ENCODE measurements around the gene HPX.
"Not testable (repeated sequence)": the region's sequence is repeated elsewhere in the genome, so short reads cannot be mapped to it uniquely, and the experiment has no call there.

Gene HPX

GRCh38 chr11:6414874-6415328 lies 25.9 kb downstream of the HPX start:
- DNase-seq (ENCODE audit: low read depth), result no peak

GRCh38 chr11:6413791-6414201 lies 27.0 kb downstream of the HPX start:
- DNase-seq (ENCODE audit: low read depth), result no peak

DNA sequence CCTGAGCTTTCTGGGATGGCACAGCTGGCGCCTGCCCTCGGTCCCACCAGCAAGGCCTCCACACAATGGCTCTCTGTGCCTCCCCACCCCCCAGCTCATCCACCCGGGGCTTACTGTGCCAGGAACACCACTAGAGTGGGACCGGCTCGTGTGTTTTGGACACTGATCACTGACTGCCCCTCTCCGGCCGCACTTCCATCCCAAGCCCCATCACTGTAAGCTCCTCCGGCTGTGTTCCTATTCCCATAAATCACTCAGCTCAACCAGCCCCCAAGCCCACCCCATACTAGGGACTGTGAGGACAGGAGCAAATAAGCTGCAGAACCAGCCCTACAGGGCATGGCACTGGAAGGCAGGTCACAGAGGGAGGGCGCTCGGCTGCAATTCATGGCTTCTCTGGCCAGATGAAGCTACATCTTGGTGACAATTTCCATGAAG lies 29.2 kb downstream of the HPX start:
- no peak for DNase-seq (ENCODE audit: low read depth)

DNA sequence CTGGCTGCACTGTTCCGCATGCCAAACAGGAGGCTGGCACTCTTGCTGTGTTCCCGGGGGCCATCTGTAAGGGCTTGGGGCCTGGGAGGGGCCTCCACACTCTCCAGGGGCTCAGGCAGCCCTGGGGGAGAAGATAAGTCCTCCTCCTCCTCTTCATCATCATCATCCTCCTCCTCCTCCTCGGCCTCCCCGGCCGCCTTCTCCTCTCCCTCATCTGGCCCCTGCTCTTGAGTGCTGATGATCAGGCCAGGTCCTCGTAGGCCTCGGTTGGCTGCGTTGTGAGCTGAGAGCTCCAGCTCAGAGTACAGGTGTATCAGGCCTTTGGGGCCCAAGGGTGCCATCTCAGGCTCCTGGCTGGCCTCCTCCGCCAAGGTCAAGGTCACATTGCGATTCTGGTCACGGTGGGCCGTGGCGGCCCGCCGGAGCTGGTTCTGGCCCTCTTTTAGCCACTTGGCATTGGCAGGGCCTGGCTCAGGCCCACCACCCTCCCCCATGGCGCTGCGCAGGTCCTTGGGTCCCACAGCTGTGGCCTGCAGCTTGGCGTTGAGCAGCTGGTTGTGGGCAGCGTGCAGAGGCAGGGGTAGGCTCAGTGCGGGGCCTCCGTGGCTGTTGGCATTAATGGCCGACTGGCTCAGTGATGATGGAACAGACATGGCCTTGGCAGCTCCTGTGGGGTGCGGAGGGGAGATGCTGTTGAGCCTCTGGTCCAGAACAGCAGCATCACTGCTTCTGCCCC lies 29.9 kb downstream of the HPX start:
- DNase-seq (ENCODE audit: low read depth), result no peak

DNA sequence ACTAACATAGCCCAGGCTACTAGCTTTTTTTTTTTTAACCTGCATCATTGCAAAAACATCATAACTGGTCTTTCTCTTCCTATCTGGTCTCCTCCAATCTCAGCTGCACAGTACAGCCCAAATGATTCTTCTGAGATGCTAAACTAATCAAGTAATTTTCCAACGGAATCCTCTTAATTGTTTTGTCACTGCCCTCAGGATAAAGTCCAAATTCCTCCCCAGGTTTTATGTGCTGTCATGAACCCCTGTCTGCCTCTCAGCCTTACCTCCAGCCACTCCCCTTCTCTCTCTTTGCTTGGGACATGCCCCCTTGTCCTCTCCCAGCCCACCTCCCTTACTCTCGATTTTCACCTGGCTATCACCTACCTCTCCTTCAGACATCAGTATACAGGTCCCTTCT lies 34.4 kb downstream of the HPX start:
- no peak for DNase-seq (ENCODE audit: low read depth)

- no peak for DNase-seq (ENCODE audit: low read depth)
These were observed 34.9 kb downstream of the HPX start for GRCh38 chr11:6405846-6406245.

GRCh38 chr11:6405052-6405667 lies 35.6 kb downstream of the HPX start:
- DNase-seq (ENCODE audit: low read depth), result no peak

DNA sequence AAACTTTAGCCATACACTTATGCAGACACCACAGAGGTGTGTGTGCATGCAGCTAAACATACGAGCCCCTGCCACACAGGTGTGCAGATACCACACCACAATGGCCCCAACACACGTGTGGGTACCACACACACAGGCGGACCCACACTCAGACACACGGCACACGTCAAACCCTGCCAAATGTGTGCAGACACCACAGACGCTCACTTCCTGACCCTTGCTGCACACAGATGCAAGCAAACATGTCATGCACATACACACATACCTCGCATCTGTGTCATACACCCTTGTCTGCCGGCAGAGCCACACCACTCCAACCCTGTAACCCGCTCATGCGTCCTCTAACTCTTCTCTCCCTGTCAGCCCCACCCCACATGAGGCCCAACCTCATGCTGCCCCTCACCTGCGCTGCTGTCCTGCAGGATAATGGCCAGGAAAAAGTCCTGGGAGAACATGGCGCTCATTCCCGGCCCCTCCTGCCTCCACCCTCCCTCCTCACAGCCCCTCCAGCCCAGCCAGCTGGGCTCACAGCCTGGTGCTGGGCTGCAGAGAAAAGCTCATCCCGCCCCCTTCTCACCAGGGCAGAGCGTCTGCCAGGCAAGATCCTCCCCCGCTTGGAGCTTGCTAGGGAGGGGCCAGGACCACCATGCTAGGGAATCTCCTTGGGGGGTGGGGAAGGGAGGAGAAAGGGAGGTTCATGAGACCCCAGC lies 36.3 kb downstream of the HPX start:
- no peak for DNase-seq (ENCODE audit: low read depth)

GRCh38 chr11:6403539-6403938 lies 37.2 kb downstream of the HPX start:
- no peak for DNase-seq (ENCODE audit: low read depth)

GRCh38 chr11:6402561-6402981 lies 38.2 kb downstream of the HPX start:
- no peak for DNase-seq (ENCODE audit: low read depth)

- no peak for DNase-seq (ENCODE audit: low read depth)
These were observed 38.7 kb downstream of the HPX start for GRCh38 chr11:6402061-6402470.

DNA sequence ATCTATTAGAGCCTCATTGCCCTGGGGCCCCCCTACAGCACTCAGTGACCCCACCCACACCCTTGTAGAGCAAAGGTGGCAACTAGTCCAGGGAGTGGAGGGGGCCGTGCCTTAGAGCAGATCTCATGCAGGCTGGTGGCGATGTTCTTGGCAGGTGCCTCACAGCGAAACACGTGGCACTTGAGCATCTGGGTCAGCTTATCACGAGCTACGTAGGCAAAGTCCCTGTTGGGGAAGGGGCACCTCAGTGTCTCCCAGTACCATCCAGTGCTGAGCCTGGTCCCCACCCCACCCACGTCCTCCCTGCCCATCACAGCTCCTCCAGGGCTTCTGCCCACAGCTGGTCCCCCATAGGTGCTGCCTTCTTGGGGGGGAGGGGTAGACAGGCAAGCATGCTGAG lies 39.3 kb downstream of the HPX start:
- DNase-seq (ENCODE audit: low read depth), result no peak

DNA sequence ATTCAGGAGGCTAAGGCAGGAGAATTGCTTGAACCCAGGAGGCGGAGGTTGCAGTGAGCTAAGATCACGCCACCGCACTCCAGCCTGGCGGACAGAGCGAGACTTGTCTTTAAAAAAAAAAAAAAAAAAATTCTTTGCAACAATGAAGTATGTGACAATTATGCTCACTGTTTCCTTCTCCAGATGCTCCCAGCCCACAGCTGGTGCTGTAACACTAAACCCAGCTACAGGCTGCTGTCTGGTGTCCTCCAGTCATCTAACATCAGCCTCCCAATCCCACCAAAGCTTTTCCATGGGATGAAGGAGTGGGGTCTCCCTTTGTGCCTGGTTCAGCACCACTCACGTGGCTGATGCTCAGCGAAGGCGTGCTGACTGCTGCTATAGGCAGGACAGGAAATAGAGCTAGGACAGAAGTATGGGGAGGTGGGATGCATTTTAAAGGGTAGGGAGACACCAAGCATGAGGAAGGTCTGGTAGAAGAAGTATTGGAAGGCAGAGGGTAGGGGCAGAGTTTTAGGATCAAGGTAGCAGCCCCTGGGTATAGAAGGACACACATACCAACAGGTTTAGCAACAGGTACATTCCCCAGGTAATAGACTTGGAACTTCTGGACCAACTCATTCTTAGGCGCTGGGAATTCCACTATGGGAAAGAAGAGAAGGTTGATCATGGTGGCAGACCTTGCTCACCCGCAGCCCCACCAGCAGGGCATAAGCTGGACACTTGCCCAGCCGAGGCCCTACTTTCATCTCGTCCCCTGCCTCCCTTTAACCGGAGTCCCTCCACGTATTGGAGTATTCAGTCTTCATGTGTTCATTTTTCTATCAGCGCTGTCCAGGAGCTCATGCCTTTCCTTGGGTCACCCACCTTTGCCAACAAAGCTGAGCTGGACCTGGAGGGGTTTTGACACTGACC lies 40.1 kb downstream of the HPX start:
- no peak for DNase-seq (ENCODE audit: low read depth)

DNA sequence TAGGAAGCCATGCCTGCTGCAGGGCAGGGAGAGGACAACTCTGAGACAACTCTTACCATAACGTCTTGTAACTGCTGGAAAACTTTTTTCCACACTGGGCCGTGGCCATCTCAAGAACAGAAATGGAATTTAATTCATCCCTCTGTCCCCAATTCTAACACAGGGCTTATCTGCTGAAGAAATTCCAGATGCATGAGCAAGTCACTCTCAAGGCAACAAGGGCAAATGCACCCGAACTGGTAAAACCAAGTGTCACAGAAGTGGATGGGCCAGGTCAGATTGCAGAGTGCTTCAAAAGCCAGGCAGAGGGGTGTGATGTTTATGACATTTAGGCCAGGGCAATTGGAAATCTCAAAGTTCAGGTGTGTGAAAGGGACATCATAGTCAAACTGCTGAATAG lies 43.2 kb downstream of the HPX start:
- DNase-seq (ENCODE audit: low read depth), result no peak

GRCh38 chr11:6397156-6397555 lies 43.6 kb downstream of the HPX start:
- no peak for DNase-seq (ENCODE audit: low read depth)

- no peak for DNase-seq (ENCODE audit: low read depth)
These were observed 45.2 kb downstream of the HPX start for GRCh38 chr11:6395470-6396060.

GRCh38 chr11:6393989-6394670 lies 46.7 kb downstream of the HPX start:
- DNase-seq (ENCODE audit: low read depth), result no peak

DNA sequence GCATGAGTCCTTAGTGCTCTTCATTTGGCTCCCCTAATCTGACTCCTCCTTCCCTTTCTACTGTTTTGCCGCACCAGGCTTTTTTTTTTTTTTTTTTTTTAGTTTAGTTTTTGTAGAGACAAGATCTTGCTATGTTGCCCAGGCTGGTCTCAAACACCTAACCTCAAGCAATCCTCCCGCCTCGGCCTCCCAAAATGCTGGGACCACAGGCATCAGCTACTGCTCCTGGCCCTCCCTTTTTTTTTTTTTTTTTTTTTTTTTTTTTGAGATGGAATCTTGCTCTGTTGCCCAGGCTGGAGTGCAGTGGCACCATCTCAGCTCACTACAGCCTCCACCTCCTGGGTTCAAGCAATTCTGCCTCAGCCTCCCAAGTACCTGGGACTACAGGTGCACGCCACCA lies 48.5 kb downstream of the HPX start:
- not testable (repeated sequence) for DNase-seq (ENCODE audit: low read depth)

DNA sequence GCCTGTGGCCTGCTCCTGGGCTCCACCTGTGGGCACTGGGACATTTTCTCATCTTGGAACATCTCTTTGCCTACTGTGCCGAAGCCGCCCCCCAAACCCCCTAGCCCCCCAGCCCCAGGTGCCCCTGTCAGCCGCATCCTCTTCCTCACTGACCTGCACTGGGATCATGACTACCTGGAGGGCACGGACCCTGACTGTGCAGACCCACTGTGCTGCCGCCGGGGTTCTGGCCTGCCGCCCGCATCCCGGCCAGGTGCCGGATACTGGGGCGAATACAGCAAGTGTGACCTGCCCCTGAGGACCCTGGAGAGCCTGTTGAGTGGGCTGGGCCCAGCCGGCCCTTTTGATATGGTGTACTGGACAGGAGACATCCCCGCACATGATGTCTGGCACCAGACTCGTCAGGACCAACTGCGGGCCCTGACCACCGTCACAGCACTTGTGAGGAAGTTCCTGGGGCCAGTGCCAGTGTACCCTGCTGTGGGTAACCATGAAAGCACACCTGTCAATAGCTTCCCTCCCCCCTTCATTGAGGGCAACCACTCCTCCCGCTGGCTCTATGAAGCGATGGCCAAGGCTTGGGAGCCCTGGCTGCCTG lies 49.2 kb downstream of the HPX start:
- no peak for DNase-seq (ENCODE audit: low read depth)

DNA sequence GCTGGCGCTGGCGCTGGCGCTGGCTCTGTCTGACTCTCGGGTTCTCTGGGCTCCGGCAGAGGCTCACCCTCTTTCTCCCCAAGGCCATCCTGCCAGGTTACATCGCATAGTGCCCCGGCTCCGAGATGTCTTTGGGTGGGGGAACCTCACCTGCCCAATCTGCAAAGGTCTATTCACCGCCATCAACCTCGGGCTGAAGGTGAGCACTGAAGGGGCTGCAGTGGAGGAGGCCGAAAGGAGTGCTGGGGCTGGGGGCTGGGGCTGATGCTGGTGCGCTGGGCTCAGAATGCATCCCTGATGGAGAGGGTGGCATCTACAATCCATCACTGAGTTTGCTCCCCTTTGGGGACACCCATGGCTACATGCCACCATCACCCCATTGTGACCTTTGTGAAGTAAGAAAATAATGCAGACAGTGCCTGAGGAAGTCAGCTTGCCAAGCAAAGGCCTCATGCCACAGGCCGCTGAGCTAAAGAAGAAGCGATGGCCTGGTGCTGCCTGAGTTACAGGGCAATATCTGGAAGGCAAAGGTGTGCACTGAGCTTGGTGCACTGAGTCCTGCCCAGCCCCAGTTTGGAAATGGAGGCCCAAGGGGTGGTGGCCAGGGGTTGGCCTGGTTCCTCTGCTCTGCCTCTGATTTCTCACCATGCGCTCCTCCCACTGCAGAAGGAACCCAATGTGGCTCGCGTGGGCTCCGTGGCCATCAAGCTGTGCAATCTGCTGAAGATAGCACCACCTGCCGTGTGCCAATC lies 49.9 kb downstream of the HPX start:
- no peak for DNase-seq (ENCODE audit: low read depth)
